ENCODE results near the gene GIMAP6. TPM values are rescaled to one million over a fixed set of nuclear protein-coding genes. Genes with fewer than 3 reads are reported as not detected.
"Not testable (repeated sequence)": the region's sequence is repeated elsewhere in the genome, so short reads cannot be mapped to it uniquely, and the experiment has no call there.

GIMAP6 gene
- total and polyA plus RNA-seq, 2 experiments from 2014 or later: not detected

DNA sequence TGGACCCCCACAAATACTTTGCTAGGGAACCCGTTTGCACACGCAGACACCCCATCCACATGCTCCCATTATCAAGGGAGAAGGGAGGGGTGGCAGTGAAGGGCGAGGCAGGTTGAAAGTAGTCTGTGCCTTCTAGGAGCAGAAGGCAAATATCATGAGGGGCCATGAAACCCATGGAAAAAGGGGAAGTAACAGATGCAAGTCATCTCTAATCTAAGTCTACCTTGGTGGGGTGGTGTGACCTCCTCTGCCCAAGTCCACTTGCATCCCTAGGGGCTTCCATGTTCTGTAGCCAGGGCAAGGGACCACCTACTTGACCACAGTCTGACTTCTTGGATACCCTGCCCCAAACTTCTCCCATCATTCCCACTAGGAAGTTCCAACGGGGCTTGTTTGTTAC, 5.5 kb downstream of the GIMAP6 start:
- H3K27me3 ChIP-seq (replicated peaks; ENCODE audit: insufficient read depth): no peaks in the 10 kb centered on the region
- H3K9me3 ChIP-seq (ENCODE audit: low read depth): no peaks in the 10 kb centered on the region
- no peak overlapping the region for H3K4me2 ChIP-seq (ENCODE audit: unreplicated experiment)
- no peaks in the 10 kb centered on the region for H3K79me2 ChIP-seq (ENCODE audit: insufficient read depth)
- TF ChIP-seq EZH2phosphoT487 (IDR thresholded peaks at IDR 0.05; ENCODE audit: insufficient read depth, low read depth): no peak
- DNase-seq: no peak
- in situ Hi-C loops (cut with MboI): no loop called here
- 20 to 24% methylated on average over 4 of the region's 4 CpGs for WGBS, 2 experiments (ENCODE audit: low coverage in 1 of 2, low lambda C conversion rate in 2 of 2, missing lambda C conversion rate in 2 of 2)
- no peak overlapping the region for H3K4me3 ChIP-seq
- H2AFZ ChIP-seq: no peak overlapping the region
- no peaks in the 10 kb centered on the region for H3F3A ChIP-seq (ENCODE audit: insufficient read depth)
- no peaks in the 10 kb centered on the region for H3K9me2 ChIP-seq (ENCODE audit: insufficient read depth)
- H4K20me1 ChIP-seq (ENCODE audit: insufficient read depth): no peaks in the 10 kb centered on the region
- no peak overlapping the region for H3K27ac ChIP-seq
- no peaks in the 10 kb centered on the region for H3K4me1 ChIP-seq (ENCODE audit: insufficient read depth)
- H3K36me3 ChIP-seq (ENCODE audit: low read depth): no peaks in the 10 kb centered on the region
- no peak overlapping the region for H3K9ac ChIP-seq

DNA sequence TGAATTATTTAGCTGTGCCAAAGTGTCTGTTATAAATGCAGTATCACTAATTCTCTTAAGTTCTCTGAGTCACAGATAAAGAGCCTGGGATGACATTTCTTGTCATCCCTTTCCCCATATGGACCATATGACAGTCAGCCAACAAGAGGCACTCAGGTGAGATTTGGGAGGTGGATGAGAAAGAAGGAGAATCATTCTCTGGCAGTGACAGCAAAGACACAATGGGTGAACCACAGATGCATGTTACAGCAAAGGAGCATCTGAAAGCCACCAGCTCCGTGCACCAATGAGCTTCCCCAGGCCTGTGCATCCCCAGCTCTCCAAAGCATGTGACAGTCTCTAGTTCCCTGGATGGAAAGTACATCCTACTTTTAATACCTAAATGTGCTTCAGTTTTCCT, 10.8 kb downstream of the GIMAP6 start:
- H3K4me3 ChIP-seq: no peak overlapping the region
- no peaks in the 10 kb centered on the region for H3K9me2 ChIP-seq (ENCODE audit: insufficient read depth)
- H4K20me1 ChIP-seq (ENCODE audit: insufficient read depth): no peaks in the 10 kb centered on the region
- H3F3A ChIP-seq (ENCODE audit: insufficient read depth): no peaks in the 10 kb centered on the region
- TF ChIP-seq EZH2 (IDR thresholded peaks at IDR 0.05; ENCODE audit: insufficient read depth, poor library complexity, severe bottlenecking): no peak
- TF ChIP-seq EZH2phosphoT487 (IDR thresholded peaks at IDR 0.05; ENCODE audit: insufficient read depth, low read depth): no peak
- no peak overlapping the region for H2AFZ ChIP-seq
- H3K27me3 ChIP-seq (replicated peaks; ENCODE audit: insufficient read depth): no peaks in the 10 kb centered on the region
- H3K9ac ChIP-seq: no peak overlapping the region
- H3K36me3 ChIP-seq (ENCODE audit: low read depth): no peaks in the 10 kb centered on the region
- DNase-seq: no peak
- 0% methylated on average over 1 of the region's 1 CpG for WGBS, 2 experiments (ENCODE audit: low coverage in 1 of 2, low lambda C conversion rate in 2 of 2, missing lambda C conversion rate in 2 of 2)
- in situ Hi-C loops (cut with MboI): no loop called here
- H3K4me2 ChIP-seq (ENCODE audit: unreplicated experiment): no peak overlapping the region
- H3K27ac ChIP-seq: no peak overlapping the region
- H3K4me1 ChIP-seq (ENCODE audit: insufficient read depth): no peaks in the 10 kb centered on the region
- no peaks in the 10 kb centered on the region for H3K9me3 ChIP-seq (ENCODE audit: low read depth)
- H3K79me2 ChIP-seq (ENCODE audit: insufficient read depth): no peaks in the 10 kb centered on the region

DNA sequence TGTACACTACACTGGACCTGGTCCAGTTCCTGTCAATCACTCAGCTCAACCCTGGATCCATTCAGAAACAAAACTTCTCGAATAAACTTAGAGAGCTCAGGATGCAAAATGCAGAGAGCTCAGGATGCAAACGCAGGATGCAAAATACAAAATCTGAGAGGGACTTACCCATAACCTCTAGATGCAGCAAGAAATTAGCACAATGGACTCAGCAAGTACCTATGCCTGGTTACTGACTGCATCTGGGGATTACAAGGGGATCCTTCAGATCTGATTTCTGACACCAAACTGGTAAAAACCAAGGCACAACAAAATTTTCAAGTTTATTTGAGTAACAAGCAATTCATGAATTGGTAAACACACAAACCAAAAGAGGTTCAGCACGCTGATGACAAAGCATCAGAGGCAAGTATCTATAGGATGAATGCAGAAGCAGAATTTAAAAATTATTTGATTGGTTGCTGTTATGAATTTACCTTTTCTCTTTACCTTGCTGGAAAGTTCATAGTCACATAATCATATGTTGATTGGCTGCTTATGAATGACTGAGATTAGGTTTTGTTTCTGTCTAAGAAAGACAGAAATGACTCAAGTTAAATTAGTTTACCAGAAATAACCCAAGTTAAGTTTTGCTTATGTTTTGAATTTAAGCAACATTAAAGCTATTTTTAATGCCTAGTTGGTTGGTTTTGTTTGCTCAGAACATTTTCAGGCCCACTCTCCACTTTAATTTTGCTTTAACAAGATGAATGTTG, 11.4 kb downstream of the GIMAP6 start:
- H2AFZ ChIP-seq: no peak overlapping the region
- H3K36me3 ChIP-seq (ENCODE audit: low read depth): no peaks in the 10 kb centered on the region
- no peaks in the 10 kb centered on the region for H3K9me3 ChIP-seq (ENCODE audit: low read depth)
- no peak overlapping the region for H3K9ac ChIP-seq
- no peak overlapping the region for H3K4me3 ChIP-seq
- H3K27me3 ChIP-seq (replicated peaks; ENCODE audit: insufficient read depth): no peaks in the 10 kb centered on the region
- no peak for TF ChIP-seq EZH2 (IDR thresholded peaks at IDR 0.05; ENCODE audit: insufficient read depth, poor library complexity, severe bottlenecking)
- TF ChIP-seq EZH2phosphoT487 (IDR thresholded peaks at IDR 0.05; ENCODE audit: insufficient read depth, low read depth): no peak
- H3K79me2 ChIP-seq (ENCODE audit: insufficient read depth): no peaks in the 10 kb centered on the region
- H3K27ac ChIP-seq: no peak overlapping the region
- WGBS, 2 experiments (ENCODE audit: low coverage in 1 of 2, low lambda C conversion rate in 2 of 2, missing lambda C conversion rate in 2 of 2): 2 to 7% methylated on average over 3 of the region's 3 CpGs
- in situ Hi-C loops (cut with MboI): no loop called here
- no peaks in the 10 kb centered on the region for H4K20me1 ChIP-seq (ENCODE audit: insufficient read depth)
- DNase-seq: no peak
- no peak overlapping the region for H3K4me2 ChIP-seq (ENCODE audit: unreplicated experiment)
- H3K4me1 ChIP-seq (ENCODE audit: insufficient read depth): no peaks in the 10 kb centered on the region
- H3F3A ChIP-seq (ENCODE audit: insufficient read depth): no peaks in the 10 kb centered on the region
- H3K9me2 ChIP-seq (ENCODE audit: insufficient read depth): no peaks in the 10 kb centered on the region

DNA sequence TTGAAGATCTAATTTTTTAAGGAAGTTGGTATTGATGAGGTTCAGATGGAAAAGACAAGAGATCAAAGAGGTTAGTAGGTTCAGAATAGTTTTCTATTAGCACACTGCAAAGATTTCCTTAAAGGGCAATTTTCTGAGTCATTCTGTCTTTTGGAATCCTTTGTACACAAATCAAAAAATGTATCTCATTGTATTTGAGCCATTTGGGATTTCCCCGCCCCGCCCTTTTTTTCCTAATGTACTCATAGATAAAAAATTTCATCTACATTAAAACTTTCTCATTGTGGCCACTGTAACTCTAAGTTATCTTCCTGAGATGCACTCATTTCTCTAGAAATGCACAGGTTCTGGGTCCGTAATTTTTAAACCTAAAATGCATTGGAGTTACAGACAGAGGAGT, 12.1 kb downstream of the GIMAP6 start:
- Histone ChIP-seq H3K4me2 (ENCODE audit: unreplicated experiment) (no peak overlapping the region), H3K4me1 (ENCODE audit: insufficient read depth) (no peaks in the 10 kb centered on the region), H3K27me3 (replicated peaks; ENCODE audit: insufficient read depth) (no peaks in the 10 kb centered on the region), H3K9ac (no peak overlapping the region), H4K20me1 (ENCODE audit: insufficient read depth) (no peaks in the 10 kb centered on the region), H2AFZ (no peak overlapping the region), H3K9me3 (ENCODE audit: low read depth) (no peaks in the 10 kb centered on the region), H3K27ac (no peak overlapping the region), H3K4me3 (no peak overlapping the region), H3F3A (ENCODE audit: insufficient read depth) (no peaks in the 10 kb centered on the region), H3K79me2 (ENCODE audit: insufficient read depth) (no peaks in the 10 kb centered on the region), H3K9me2 (ENCODE audit: insufficient read depth) (no peaks in the 10 kb centered on the region), H3K36me3 (ENCODE audit: low read depth) (no peaks in the 10 kb centered on the region)
- in situ Hi-C loops (cut with MboI): no loop called here
- DNase-seq: no peak
- WGBS, 2 experiments (ENCODE audit: low coverage in 1 of 2, low lambda C conversion rate in 2 of 2, missing lambda C conversion rate in 2 of 2): 11% methylated on average over 3 of the region's 3 CpGs
- TF ChIP-seq EZH2phosphoT487 (IDR thresholded peaks at IDR 0.05; ENCODE audit: insufficient read depth, low read depth) (no peak), EZH2 (IDR thresholded peaks at IDR 0.05; ENCODE audit: insufficient read depth, poor library complexity, severe bottlenecking) (no peak)

DNA sequence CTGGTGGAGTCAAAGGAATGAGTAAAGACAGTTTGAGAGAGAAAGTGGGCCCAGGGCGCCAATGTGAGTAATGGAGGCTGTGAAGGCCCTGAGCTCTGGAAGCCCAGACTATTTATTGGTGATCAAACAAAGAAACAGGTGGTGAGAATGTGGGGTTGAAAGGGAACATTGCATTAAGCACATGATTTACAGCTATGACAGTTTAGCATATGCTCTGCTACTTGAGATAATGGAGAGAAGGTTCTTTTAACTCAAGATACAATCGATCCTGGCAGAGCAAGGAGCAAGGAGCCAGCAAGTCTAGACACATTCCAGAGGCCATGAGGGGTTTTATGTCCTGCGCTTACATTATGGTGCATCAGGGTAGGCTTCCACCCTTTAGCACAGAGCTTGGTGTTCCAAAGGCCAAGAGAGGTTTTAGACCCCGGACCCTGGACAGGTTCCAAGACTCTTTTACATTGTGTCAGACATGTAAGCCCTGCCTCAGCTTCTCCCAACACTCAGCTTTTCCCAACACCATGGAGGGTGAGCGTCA, 16.9 kb downstream of the GIMAP6 start:
- H2AFZ ChIP-seq; H4K20me1 ChIP-seq (ENCODE audit: insufficient read depth); DNase-seq; H3K27me3 ChIP-seq (replicated peaks; ENCODE audit: insufficient read depth); H3K27ac ChIP-seq; H3K9ac ChIP-seq; H3F3A ChIP-seq (ENCODE audit: insufficient read depth); H3K4me3 ChIP-seq; H3K9me3 ChIP-seq (ENCODE audit: low read depth); H3K79me2 ChIP-seq (ENCODE audit: insufficient read depth); H3K36me3 ChIP-seq (ENCODE audit: low read depth); H3K4me1 ChIP-seq (ENCODE audit: insufficient read depth); H3K9me2 ChIP-seq (ENCODE audit: insufficient read depth); H3K4me2 ChIP-seq (ENCODE audit: unreplicated experiment); in situ Hi-C loops (cut with MboI): not testable (repeated sequence)
- 9 to 11% methylated on average over 5 of the region's 5 CpGs for WGBS, 2 experiments (ENCODE audit: low coverage in 1 of 2, low lambda C conversion rate in 2 of 2, missing lambda C conversion rate in 2 of 2)

DNA sequence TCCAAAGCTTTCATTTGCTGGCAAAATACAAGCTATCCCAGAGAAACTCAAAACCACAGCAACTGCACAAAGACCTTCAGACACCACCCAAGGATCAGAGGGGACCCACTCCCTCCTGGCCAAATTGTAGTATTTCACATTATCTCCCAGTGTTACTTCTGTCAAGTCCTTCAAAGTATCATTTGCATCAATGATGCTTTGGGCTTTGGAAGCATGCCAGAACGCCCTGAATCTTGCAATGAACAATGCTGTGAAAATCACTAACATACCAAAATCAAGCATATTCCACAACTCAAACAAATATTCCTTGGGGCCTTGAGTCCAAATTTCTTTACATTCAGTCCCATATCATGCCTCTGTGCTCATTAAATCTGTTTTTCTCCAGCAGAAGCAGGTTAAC, 17.8 kb downstream of the GIMAP6 start:
- H4K20me1 ChIP-seq (ENCODE audit: insufficient read depth); H3K36me3 ChIP-seq (ENCODE audit: low read depth); H3K79me2 ChIP-seq (ENCODE audit: insufficient read depth); H3F3A ChIP-seq (ENCODE audit: insufficient read depth); DNase-seq; H3K27me3 ChIP-seq (replicated peaks; ENCODE audit: insufficient read depth); H3K4me1 ChIP-seq (ENCODE audit: insufficient read depth); H3K9ac ChIP-seq; H3K9me2 ChIP-seq (ENCODE audit: insufficient read depth); in situ Hi-C loops (cut with MboI); H2AFZ ChIP-seq; H3K4me3 ChIP-seq; H3K27ac ChIP-seq; H3K9me3 ChIP-seq (ENCODE audit: low read depth); H3K4me2 ChIP-seq (ENCODE audit: unreplicated experiment): not testable (repeated sequence)
- WGBS, 2 experiments (ENCODE audit: low coverage in 1 of 2, low lambda C conversion rate in 2 of 2, missing lambda C conversion rate in 2 of 2): 0 to 6% methylated on average over 1 of the region's 1 CpG

Measured in GM23248 (cell line).